Esophagus muscularis mucosa (tissue), 4 donors: ENCODE data around the gene BORCS8. TPM values are rescaled to one million over a fixed set of nuclear protein-coding genes. Genes with fewer than 3 reads are reported as not detected.
A peak's percentile ranks its signal among the peaks of the same experiment; 100 is the strongest.

Experiments
- DNase-seq: peaks from one replicate; pipeline ENCODE4 v3.0.0-alpha.2; 2017; ENCODE audit errors: extremely low spot score
- H3K27ac ChIP-seq, 4 donors: fragments of 200-600 bp; sonication (generic); replicated peaks in 1 of 4; 1 replicate in 3 of 4; 2 replicates in 1 of 4; pipeline ENCODE4 v1.5.1; 2016 to 2019; ENCODE audit warnings: mild to moderate bottlenecking in 1 of 4
- H3K27me3 ChIP-seq, 4 donors: fragments of 200-600 bp; sonication (generic); one replicate each; pipeline versions ENCODE4 v1.5.1 to v1.6.0; 2016 to 2019
- H3K36me3 ChIP-seq, 4 donors: fragments of 200-600 bp; sonication (generic); one replicate each; pipeline ENCODE4 v1.5.1; 2016 to 2019
- H3K4me1 ChIP-seq, 4 donors: fragments of 200-600 bp; sonication (generic); one replicate each; pipeline ENCODE4 v1.5.1; 2016 to 2019
- H3K4me3 ChIP-seq, 4 donors: fragments of 200-600 bp; sonication (generic); 1 replicate in 2 of 4; 2 replicates in 2 of 4; pipeline ENCODE4 v1.5.1; 2016 to 2019; ENCODE audit warnings: mild to moderate bottlenecking in 4 of 4, moderate library complexity in 1 of 4
- H3K9me3 ChIP-seq, 4 donors: fragments of 200-600 bp; sonication (generic); 1 replicate in 3 of 4; 2 replicates in 1 of 4; pipeline ENCODE4 v1.5.1; 2016 to 2019
- EP300 ChIP-seq: sonication (generic); formaldehyde crosslinking; IDR thresholded peaks from one replicate; pipeline ENCODE4 v1.6.1; 2017; ENCODE audit warnings: antibody characterized with exemption
- POLR2A ChIP-seq: fragments of 450-650 bp; IDR thresholded peaks from one replicate; pipeline ENCODE4 v1.6.1; 2017; ENCODE audit warnings: antibody characterized with exemption, moderate library complexity, mild to moderate bottlenecking, low read depth
- POLR2AphosphoS5 ChIP-seq, 2 donors: sonication (generic); formaldehyde crosslinking; IDR thresholded peaks; one replicate each; pipeline ENCODE4 v1.6.1; 2017; ENCODE audit warnings: antibody characterized with exemption in 2 of 2
- WGBS: methylation state at CpG from one replicate; pipeline ENCODE4 v1.1.5; 2018; 5-methylcytosine and 5-hydroxymethylcytosine counted together
- intact Hi-C: fragments of 100-400 bp; cut with DNase I; formaldehyde crosslinking; loops from one replicate; pipeline ENCODE4 v1.15.1; 2023
- total RNA-seq, 4 donors: library from RNA; depleted of rRNA; stranded (reverse); fragments of >200 nt; gene quantifications; one replicate each; pipeline versions ENCODE4 v1.1.0 to v1.2.1, GENCODE V29; 2016
- TF ChIP-seq, protein P1 (sequence below), 3 experiments: fragments of 200-600 bp in 2 of 3; fragments of 450-650 bp in 1 of 3; sonication (generic) in 2 of 3; IDR thresholded peaks; one replicate each; pipeline ENCODE4 v1.5.1; 2017 to 2019; ENCODE audit warnings: antibody characterized with exemption in 3 of 3, mild to moderate bottlenecking in 2 of 3, moderate library complexity in 1 of 3

The BORCS8 gene
- total RNA-seq, 4 donors from 2014 or later = 10.8 to 16.1 (median 12.5) TPM

DNA sequence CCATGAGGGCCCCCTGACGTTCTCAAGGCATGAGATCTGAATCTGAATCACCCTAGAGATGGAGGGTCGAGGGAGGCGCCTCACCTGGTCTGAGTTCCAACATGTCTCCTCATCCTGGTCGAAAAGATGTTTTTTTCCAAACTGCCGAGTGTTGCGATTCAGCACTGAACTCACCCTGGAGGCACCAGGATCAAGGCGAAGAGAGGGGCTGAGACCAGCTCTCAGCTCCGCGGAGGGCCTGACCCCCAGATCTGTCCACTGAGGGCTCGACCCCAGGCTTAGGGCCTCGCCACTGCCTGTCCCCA is 10.7 kb upstream of the BORCS8 start:
- H3K36me3 ChIP-seq = peaks cover 10 to 41% (median 32%) of the 10 kb centered on the region in 4 donors
- H3K27me3 ChIP-seq = peaks cover 0 to 18% (median 0%) of the 10 kb centered on the region in 4 donors
- H3K4me1 ChIP-seq = peaks cover 8 to 21% (median 16%) of the 10 kb centered on the region in 4 donors
- 13% methylated on average over 3 of the region's 11 CpGs for WGBS
- no peaks in the 10 kb centered on the region for H3K9me3 ChIP-seq
- DNase-seq = no peak
- intact Hi-C loops = no loop called here
- no peak for TF ChIP-seq POLR2AphosphoS5 (IDR thresholded peaks at IDR 0.05)
- TF ChIP-seq POLR2A = no peak
- TF ChIP-seq EP300 = no peak
- TF ChIP-seq, protein P1, sequence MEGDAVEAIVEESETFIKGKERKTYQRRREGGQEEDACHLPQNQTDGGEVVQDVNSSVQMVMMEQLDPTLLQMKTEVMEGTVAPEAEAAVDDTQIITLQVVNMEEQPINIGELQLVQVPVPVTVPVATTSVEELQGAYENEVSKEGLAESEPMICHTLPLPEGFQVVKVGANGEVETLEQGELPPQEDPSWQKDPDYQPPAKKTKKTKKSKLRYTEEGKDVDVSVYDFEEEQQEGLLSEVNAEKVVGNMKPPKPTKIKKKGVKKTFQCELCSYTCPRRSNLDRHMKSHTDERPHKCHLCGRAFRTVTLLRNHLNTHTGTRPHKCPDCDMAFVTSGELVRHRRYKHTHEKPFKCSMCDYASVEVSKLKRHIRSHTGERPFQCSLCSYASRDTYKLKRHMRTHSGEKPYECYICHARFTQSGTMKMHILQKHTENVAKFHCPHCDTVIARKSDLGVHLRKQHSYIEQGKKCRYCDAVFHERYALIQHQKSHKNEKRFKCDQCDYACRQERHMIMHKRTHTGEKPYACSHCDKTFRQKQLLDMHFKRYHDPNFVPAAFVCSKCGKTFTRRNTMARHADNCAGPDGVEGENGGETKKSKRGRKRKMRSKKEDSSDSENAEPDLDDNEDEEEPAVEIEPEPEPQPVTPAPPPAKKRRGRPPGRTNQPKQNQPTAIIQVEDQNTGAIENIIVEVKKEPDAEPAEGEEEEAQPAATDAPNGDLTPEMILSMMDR (IDR thresholded peaks at IDR 0.05) = no peak
- peak overlapping the region; percentile 61 to 79 (median 70) for H3K4me3 ChIP-seq
- peak overlapping the region; percentile 74 to 86 (median 78) for H3K27ac ChIP-seq

DNA sequence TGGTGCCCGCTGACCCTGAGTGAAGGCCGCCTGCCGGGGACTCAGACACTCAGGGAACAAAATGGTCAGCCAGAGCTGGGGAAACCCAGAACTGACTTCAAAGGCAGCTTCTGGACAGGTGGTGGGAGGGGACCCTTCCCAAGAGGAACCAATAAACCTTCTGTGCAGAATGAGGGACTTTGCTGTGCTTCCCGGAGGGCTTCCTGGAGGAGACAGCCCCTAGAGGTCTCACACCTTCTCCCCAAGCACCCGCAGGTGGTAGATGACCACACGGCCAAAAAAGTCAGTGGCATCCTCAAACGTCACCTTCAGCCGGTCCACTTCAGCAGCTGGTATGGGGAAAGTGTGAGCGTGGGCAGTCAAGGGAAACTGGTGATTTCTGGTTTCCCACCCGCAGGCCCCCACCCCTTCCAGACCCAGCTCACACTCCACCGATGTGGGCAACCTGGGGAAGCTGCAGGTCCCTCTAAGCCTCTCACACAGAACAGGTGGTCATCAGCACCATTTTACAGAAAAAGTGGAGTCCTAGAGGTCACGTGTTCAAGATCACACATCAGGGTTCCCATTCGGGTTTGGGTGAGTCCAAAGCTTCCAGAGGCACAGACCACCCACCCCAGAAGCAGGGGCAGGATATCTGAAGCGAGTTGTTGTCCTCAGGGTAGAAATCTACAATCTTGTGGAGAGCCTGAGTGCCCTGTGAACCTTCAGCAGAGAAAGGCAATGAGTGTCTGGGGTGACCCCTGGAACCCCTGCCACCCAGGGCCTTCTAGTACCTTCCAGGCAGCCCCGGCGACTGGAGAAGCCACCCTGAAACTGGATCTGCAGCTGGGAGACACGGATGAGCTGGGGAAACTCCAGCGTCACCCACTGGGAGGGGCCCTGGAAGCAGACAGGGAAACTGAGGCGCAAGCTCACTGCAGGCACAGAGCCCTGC is 10.0 kb upstream of the BORCS8 start:
- 76% methylated on average over 17 of the region's 19 CpGs for WGBS
- Histone ChIP-seq H3K9me3 (no peaks in the 10 kb centered on the region), H3K4me1 (peaks cover 8 to 21% (median 16%) of the 10 kb centered on the region in 4 donors), H3K4me3 (peak overlapping the region; percentile 61 to 79 (median 70)), H3K36me3 (peaks cover 17 to 48% (median 39%) of the 10 kb centered on the region in 4 donors), H3K27ac (peak overlapping the region; percentile 74 to 86 (median 78)), H3K27me3 (peaks cover 0 to 11% (median 0%) of the 10 kb centered on the region in 4 donors)
- no peak for DNase-seq
- TF ChIP-seq, protein P1 (IDR thresholded peaks at IDR 0.05) = no peak
- no peak for TF ChIP-seq POLR2AphosphoS5 (IDR thresholded peaks at IDR 0.05)
- no peak for TF ChIP-seq EP300
- TF ChIP-seq POLR2A = no peak
- intact Hi-C loops = no loop called here

DNA sequence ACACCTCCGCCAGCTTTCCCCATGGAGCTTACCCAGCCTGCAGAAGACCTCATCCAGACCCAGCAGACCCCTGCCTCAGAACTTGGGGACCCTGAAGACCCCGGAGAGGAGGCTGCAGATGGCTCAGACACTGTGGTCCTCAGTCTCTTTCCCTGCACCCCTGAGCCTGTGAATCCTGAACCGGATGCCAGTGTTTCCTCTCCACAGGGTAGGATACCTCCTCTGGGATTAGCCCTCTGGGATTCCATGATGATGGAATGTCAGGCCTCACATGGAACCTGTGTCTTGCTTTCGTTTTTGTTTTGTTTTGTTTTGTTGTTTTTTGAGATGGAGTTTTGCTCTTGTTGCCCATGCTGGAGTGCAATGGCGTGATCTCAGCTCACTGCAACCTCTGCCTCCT is 2.0 kb upstream of the BORCS8 start:
- H3K4me3 ChIP-seq = peak overlapping the region in 3 of 4 donors; percentile 10 to 95 (median 80)

DNA sequence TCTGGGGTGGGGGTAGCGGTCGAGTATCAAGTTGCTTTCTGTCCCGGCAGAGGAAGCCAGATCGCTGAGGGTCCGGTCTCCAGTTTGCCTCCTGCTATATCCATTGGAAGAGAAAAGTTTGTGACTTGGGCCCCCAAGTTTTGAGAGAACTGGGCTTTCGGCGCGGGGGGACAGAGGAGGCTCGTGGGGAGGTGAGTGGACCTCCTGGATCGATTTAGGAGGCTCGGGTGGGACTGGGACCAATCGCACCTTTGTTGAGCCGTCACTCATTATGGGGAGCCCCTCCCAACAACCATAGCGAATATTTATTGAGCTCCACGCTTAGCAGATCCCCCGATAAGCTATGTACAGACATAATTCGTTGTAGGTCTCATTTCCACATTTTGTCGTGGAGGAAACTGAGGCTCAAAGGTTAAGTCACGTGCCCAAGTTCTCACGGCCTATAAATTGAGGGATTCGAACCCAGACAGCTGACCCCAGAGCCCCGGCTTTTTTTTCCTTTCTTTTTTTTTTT is 1.0 kb upstream of the BORCS8 start:
- under 1% methylated on average over 16 of the region's 22 CpGs for WGBS

More for the DNA sequence above, 2.0 kb upstream of the BORCS8 start:
- Histone ChIP-seq H3K27me3 (no peaks in the 10 kb centered on the region), H3K27ac (no peak overlapping the region), H3K9me3 (no peaks in the 10 kb centered on the region), H3K4me1 (peaks cover 45 to 53% (median 47%) of the 10 kb centered on the region in 4 donors), H3K36me3 (peaks cover 21 to 36% (median 35%) of the 10 kb centered on the region in 4 donors)
- WGBS = 80% methylated on average over 5 of the region's 5 CpGs
- no peak for DNase-seq
- intact Hi-C loops = loop anchor here (10.0 kb wide), 1 partner anchor 121 kb away; no protein-coding TSS in a partner anchor
- TF ChIP-seq POLR2A = no peak
- TF ChIP-seq POLR2AphosphoS5 (IDR thresholded peaks at IDR 0.05) = no peak
- TF ChIP-seq, protein P1 (IDR thresholded peaks at IDR 0.05) = no peak
- no peak for TF ChIP-seq EP300

More for the DNA sequence above, 1.0 kb upstream of the BORCS8 start:
- Histone ChIP-seq H3K4me1 (peaks cover 45 to 62% (median 53%) of the 10 kb centered on the region in 4 donors), H3K4me3 (peak overlapping the region; percentile 75 to 95 (median 82)), H3K27ac (peak overlapping the region; percentile 98 to 100 (median 98)), H3K27me3 (no peaks in the 10 kb centered on the region), H3K9me3 (no peaks in the 10 kb centered on the region), H3K36me3 (peaks cover 13 to 31% (median 26%) of the 10 kb centered on the region in 4 donors)
- DNase-seq = no peak
- intact Hi-C loops = loop anchor here (10.0 kb wide), 1 partner anchor 122 kb away; no protein-coding TSS in a partner anchor
- no peak for TF ChIP-seq POLR2A
- TF ChIP-seq, protein P1 (IDR thresholded peaks at IDR 0.05) = no peak
- TF ChIP-seq EP300 = no peak
- no peak for TF ChIP-seq POLR2AphosphoS5 (IDR thresholded peaks at IDR 0.05)
